NCI-H2196 treated with DMSO at 0.1 percent for 48 hours (cell line): ENCODE results near the gene IL34.

Experiments
- DNase-seq: peaks from one replicate; lab custom pipeline; 2025; ENCODE audit not compliant: unreplicated experiment; lab: John Stamatoyannopoulos, UW

IL34 gene

DNA sequence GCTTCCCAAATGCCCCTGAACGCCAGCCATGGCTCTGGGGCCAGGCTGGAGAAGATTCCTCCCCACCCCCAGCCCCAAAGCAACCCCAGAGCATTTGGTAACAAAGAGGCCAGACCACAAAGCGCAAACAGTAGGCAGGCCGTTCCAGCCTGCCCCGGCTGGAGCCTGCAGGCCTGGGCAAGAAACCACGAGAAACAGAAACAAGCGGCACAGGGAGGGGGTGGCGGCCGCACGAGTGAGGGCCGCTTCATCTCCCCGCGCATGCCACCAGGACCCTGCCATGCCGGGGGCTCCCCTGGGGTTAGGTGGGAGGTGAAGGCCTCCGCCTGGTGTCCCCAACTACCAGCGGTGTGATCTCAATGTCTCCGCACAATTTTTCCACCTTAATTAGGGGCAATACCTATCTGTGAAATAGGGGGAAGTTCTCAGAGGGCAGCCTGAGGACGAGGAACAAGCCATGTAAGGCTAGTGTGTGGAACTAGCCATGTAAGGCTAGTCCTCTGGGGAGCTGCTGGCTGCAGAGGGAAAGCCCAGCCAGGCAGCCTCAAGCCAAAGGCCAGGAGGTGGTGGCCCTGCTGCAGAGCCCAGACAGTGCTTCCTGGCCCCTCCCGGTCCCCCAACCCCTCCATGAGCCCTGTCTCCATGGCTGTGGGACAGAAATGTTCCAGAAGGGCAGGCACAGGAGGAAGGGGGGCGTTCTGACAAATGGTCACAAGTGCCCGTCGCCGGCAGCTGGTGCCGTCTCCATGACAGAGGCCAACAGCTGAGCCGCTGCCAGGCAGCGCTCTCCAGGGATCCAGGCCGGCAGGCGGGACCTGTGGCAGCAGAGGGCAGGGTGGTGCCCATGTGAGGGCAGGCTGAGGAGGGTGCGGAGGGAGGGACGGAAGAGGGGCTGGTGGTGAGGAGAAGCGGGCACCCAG lies 54.0 kb downstream of the IL34 start:
- DNase-seq = peak; percentile 25

DNA sequence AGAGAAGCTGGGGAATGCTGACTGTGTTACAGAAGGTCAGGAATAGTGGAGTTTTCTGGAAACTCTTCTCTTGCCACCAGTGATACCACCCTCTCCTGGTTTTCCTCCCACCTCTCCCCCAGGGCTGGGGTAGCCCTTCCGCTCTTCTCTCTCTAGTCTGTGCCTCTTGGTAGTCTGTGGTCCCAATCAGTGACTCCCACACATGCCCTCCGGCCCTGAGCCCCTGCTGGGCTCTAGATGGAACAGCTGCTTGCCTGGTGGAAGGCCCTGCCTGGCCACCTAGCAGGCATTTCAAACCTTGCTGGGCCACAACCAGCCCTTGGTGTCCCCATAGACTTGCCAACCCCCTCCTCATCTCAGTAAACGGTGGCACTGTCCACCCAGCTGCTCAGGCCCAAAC lies 54.7 kb downstream of the IL34 start:
- DNase-seq = no peak

DNA sequence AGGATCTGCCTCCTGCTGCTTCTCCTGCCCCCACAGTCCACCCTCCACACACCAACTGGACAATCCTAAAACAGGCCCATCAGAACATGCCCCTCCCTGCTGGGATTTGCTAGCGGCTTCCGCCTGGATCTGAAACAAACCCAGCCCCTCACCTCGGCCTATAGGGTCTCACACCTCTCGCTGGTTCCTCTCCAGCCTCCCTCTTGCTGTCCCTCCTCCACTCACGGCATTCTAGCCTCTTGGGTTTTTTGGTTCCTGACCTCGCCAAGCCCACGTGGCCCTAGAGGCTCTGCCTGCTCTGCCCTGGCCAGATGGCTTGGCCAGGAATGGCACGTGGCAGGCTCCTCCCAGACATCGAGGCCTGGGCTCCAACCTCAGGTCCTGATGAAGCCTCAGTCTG lies 55.2 kb downstream of the IL34 start:
- peak; percentile 68 for DNase-seq

DNA sequence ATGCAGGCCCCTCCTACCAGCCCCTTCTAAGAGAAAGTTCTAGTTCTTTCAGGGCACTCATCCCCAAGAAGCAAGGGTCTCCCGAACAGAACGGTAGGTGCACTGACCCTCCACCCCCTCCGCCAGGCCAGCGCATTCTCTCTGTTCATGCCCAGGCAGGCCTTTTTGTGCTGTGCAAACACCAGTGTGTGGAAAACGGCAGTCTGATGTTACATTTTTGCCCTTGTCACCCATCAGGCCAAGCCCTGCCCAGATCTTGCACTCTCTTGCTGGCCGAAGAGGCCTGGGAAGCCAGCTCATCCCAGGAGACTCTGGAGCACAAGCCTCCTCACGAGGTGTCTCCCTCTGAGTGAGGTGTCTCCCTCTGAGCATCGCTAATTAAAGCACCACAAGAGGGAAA lies 55.6 kb downstream of the IL34 start:
- peak; percentile 68 for DNase-seq

DNA sequence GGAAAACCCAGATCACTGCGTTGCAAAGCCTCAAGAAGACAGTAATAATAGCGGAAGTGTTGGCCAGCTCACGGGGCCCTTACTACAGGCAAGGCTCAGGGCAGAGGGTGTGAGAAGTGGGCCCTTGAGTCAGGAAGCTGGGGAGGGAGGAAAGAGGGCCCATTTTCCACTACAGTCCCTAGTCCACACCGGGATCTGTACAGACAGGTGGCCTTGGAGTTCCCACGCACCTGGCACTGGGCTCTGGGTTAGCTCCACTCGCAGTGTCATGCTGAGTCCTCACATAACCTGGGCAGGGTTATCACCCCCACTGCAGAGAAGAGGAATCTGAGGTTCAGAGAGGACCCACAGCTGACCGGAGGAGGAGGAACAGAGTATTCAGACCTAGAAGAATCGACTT lies 56.3 kb downstream of the IL34 start:
- no peak for DNase-seq

DNA sequence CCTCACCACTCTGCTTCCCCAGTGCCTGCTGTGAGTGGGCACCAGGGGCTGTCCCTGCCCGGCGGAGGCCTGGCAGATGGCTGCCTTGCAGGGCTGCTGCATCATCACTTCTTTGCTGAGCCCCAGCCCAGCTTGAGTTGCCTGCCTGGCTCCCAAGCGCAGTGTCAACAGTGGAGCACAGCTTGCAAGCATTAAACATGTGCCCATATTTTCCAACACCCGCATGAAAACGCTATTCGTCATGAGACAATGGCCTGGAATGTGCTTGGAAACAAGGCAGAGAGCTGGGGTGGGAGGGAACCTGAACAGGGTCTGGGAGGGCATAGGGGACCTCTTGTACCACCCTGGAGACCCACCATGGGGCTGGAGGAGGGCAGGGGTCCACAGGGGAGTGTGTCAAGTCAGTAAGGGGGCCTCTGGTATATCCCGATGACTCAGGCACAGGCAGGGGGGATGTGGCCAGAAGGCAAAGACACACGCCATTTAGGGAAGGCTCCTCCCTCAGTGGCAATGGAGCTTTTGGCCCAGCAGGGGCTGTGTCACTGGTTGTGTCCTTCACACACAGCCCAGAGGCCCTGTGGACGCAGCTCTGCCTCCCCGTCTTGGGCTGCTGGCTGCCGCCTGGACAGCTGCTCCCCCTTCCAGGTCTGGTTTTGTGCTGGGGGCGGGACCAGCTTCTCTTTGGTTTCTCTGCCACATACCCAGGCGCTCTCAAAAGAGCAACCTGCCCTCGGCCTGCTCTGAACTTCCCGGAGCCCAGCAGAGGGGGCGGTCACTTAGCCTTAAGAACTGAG lies 56.9 kb downstream of the IL34 start:
- no peak for DNase-seq

DNA sequence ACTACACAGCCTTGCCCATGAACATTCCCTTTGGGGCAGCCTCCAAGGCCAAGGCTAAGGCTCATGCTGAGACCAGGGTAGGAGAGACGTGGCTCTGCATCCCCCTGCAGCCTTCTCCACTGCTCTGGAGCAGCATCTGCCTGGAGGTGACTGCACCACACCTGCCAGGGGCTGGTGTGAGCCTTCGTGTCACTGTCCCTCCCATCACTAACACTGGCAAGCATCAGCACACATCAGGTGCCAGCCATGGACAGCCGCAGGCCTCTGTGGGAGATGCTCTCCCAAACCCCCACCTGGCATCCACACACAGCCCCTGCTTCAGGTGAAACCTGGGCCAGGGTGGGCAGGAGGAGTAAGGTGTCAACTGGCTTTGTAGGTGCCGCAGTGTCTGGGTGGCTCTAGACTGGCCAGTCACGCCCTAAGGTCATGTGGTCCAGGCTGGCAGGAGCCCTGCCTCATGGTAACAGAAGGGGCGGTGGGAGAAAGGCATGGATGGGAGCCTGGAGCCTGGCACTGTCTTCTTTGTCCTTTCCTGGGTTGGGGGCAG lies 57.5 kb downstream of the IL34 start:
- DNase-seq = no peak

DNA sequence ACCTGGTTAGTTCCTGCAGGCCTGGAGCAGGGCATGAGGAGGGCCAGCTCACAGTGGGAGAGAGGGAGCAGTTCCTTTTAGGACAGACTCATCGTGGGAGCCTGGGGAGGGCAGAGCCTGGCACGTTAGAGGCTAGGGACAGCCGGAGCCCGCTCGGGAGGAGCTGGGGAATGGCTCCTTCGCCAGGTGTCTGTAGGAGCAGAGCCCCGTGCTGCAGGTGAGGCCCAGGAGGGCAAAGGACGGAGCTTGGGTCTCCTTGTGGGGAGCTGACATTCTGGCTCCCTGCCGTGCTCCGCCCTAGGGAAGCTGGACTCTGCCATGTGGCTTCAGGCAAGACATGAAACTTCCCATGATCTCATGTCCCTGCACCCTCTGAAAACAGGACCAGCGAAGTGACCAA lies 58.2 kb downstream of the IL34 start:
- no peak for DNase-seq

DNA sequence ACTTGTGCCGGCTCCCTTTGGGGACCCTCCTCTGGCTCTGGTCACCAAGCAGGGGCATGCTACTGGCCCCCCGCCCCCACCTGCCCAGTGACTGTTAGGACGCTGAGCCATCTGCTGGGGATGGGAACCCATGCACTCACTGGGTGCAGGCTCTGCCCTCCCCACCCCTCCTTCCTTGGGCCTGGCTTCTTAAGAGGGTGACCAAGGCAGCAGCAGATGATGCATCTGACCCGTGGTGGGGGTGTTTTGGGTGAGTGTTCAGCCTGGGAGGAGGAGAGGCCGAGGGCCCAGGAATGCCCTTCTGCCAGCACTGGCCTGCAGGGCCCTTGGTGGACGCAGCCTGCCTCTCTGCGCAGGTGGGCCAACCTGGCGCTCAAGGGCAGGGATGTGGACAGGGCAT lies 58.7 kb downstream of the IL34 start:
- DNase-seq = no peak

DNA sequence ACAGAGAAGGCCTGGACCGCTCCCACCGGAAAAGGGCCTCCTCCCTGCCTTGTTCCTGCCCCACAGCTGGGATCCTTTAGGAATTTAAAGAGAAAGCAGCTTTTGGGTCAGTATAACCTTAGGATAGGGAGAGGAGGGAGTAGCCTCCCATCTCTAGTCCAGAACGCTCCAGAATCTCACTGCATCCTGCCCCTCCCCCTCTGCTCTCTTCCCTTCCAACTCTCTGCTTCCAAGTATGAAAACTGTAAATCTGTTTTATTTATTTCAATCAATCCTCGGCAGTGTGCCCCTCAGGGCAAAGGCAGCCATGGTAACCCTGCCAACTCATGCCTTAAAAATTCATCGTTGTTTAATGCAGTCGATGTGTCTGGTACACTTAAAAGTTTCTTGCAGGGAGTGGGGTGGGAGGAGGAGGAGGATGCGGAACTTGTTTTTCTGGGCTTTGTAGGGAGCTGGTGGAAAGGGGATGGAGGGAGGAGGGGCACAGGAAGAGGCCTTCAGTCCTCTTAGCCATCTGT lies 60.6 kb downstream of the IL34 start:
- no peak for DNase-seq

DNA sequence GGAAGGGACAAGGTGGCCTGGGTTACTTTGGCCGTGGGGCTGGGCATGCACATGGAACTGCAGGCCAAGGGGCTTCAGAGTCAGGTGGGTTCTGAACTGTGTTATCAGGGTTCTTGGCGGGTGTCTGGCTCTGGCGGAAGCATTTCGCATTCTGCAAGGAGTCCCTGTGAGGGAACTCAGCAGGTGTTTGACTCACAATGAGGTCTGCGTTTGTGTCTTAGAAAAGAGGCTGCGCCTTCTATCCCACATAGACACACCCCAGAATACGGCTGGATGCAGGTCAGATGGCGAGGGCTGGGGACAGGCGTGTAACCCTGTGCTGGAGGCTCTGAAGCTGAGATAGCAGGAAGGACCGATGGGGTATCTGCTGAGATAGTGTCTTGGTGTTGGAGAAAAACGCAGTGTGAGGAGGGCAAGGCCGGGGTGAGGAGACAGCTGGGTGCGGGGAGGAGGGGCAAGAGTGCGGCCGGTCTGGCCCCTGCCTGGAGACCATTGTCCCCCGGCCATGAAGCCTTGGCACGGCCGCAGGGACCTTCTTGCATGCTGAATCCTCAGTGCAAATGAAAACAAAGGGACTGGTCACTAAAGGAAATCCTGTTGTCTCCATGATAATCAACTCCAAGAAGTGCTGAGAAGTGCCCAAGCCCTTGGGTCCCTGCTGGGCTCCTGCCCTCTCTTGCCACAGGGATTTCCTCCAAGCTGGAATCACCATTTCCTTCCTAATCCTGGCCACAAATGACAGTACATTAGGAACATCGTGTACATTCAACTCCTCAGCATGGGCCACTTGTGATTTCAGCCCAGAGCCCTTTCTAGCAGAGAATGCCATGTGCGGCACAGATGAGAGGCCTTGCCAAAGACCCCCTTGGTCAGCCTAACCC lies 62.2 kb downstream of the IL34 start:
- no peak for DNase-seq

DNA sequence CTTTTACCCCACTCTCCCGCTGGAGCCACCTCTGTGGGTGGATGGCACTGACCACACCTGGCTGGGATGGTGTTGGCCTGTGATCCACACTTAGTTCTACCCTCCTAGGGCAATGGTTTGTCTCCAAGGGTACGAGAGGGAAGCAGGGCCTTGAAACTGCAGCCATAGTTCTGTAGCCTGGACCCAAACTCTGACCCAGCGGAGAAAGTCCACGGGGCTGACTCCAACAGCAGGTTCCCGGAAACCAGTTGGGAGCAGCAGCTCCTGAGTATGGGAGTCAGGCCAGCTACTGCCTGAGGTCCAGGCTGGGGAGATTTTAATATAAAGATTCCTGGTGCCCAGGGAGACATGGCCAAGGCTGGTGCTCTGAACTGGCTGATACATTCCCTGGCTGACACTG lies 63.1 kb downstream of the IL34 start:
- no peak for DNase-seq

DNA sequence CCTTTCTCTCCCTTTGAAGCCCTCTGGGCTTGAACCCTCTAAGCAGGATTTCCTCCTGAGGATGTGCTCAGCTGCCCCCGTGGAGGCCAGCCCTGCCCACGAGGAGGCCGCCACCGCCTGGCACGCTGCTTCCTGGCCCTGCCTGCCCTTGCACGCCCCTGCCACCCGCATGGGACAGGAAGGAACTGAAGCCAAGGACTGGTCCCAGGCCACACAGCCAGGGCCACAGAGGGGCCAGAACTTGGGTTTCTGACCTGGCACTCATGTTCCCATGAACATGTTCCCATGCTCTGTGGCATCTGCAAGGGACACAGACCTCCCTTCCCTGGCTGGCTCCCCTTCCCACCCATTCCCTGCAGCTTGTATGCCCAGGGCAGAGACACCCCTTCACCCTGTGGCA lies 63.6 kb downstream of the IL34 start:
- no peak for DNase-seq
